Measurements from ENCODE around the gene UGT1A8. TPM values are rescaled to one million over a fixed set of nuclear protein-coding genes. Genes with fewer than 3 reads are reported as not detected.

UGT1A8 gene
- total and polyA plus RNA-seq, 9 of the 15 experiments (the other 6 are each of a cell fraction or from before 2014, with no cell fraction given): 0.04 TPM; not detected in 8

DNA sequence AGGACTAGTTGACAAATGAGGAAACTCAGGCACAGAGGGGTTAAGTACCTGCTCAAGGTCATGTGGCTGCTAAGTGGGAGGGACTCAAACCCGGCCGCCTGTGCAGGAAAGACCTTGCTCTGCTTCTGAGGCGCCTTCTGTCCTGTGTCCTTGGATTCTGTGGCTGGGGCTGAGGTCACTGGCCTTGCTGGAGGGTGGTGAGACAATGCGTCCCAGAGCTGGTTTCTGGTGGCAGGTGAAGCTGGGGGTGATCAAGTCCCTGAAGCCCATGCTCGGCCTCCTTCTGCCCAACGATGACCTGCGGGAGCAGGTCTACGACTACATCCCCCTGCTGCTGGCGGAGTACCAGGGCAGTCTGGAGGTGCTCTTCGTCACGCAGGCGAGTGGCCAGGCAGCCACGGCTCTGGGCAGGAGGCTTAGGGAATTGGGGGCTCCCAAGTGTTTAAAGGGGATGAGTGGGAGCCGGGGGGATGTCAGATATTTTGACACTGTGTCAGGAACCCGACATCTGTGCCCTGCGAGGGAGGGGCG lies 176.8 kb downstream of the UGT1A8 start:
- peaks cover 0 to 42% of the 10 kb centered on the region in 2 experiments; a peak in 2 of 5 replicates for H3K27me3 ChIP-seq (ENCODE audit: control insufficient read depth in 2 of 2, insufficient read depth in 2 of 2, low read length in 2 of 2)
- no peak overlapping the region for H3K9ac ChIP-seq (ENCODE audit: insufficient read depth in 1 of 2, low read depth in 2 of 2, low read length in 2 of 2)
- DNase-seq (ENCODE audit: extremely low read depth in 1 of 4, low spot score in 3 of 4): no peak
- 2% methylated on average over 13 of the region's 17 CpGs for WGBS (ENCODE audit: insufficient coverage, low coverage, missing lambda C conversion rate)
- H3K9me3 ChIP-seq (replicated peaks; ENCODE audit: control insufficient read depth, insufficient read depth, low read depth, low read length): no peaks in the 10 kb centered on the region
- no peaks in the 10 kb centered on the region for H3K36me3 ChIP-seq (ENCODE audit: control insufficient read depth, insufficient read depth, low read length)
- H3K4me1 ChIP-seq (replicated peaks in 1 of 2; ENCODE audit: control insufficient read depth in 2 of 2, insufficient read depth in 2 of 2, low read length in 2 of 2): no peaks in the 10 kb centered on the region; a peak in 1 of 5 replicates
- H3K4me2 ChIP-seq (ENCODE audit: insufficient read depth, low read length): no peak overlapping the region
- intact Hi-C loops (cut with micrococcal nuclease): no loop called here
- in situ Hi-C loops (cut with MboI): no loop called here
- no peak overlapping the region for H2AFZ ChIP-seq (ENCODE audit: low read depth, low read length)
- no peak overlapping the region for H3K27ac ChIP-seq (ENCODE audit: extremely low read depth, low read depth, low read length)
- H3K9me1 ChIP-seq (ENCODE audit: control insufficient read depth, insufficient read depth, low read length): no peaks in the 10 kb centered on the region
- H3K79me2 ChIP-seq (ENCODE audit: control insufficient read depth, insufficient read depth, low read length): no peaks in the 10 kb centered on the region
- POLR2A ChIA-PET: interaction anchor here (0.8 kb wide), 1 partner anchor 14 kb away, joined by 3 read pairs; no protein-coding TSS in a partner anchor
- FAIRE-seq: no peak
- TF ChIP-seq SMARCB1 (IDR thresholded peaks at IDR 0.05; ENCODE audit: insufficient read length, low read depth): no peak
- TF ChIP-seq ZNF766 (CRISPR knock-in tag; conservative IDR thresholded peaks at IDR 0.05): no peak
- no peak for TF ChIP-seq TAL1 (IDR thresholded peaks at IDR 0.05)
- TF ChIP-seq MEF2D (tag; conservative IDR thresholded peaks at IDR 0.05; ENCODE audit: low read depth): no peak
- no peak for TF ChIP-seq PRMT5 (CRISPR knock-in tag; IDR thresholded peaks at IDR 0.05)
- TF ChIP-seq ZNF143 (CRISPR knock-in tag; IDR thresholded peaks at IDR 0.05): no peak
- TF ChIP-seq SIN3B (IDR thresholded peaks at IDR 0.05; ENCODE audit: low read depth): no peak
- no peak for TF ChIP-seq LARP7 (IDR thresholded peaks at IDR 0.05)
- no peak for TF ChIP-seq POLR2AphosphoS2 (IDR thresholded peaks at IDR 0.05; ENCODE audit: low read length)
- no peak for TF ChIP-seq NFIX (CRISPR knock-in tag; IDR thresholded peaks at IDR 0.05; ENCODE audit: low read depth)
- TF ChIP-seq KDM4B (IDR thresholded peaks at IDR 0.05; ENCODE audit: borderline replicate concordance in 2 of 2, low read depth in 1 of 2): no peak
- no peak for TF ChIP-seq SMAD4 (CRISPR knock-in tag; conservative IDR thresholded peaks at IDR 0.05)
- TF ChIP-seq TGIF2 (CRISPR knock-in tag; IDR thresholded peaks at IDR 0.05): no peak
- TF ChIP-seq, protein P1, sequence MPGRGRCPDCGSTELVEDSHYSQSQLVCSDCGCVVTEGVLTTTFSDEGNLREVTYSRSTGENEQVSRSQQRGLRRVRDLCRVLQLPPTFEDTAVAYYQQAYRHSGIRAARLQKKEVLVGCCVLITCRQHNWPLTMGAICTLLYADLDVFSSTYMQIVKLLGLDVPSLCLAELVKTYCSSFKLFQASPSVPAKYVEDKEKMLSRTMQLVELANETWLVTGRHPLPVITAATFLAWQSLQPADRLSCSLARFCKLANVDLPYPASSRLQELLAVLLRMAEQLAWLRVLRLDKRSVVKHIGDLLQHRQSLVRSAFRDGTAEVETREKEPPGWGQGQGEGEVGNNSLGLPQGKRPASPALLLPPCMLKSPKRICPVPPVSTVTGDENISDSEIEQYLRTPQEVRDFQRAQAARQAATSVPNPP (IDR thresholded peaks at IDR 0.05; ENCODE audit: borderline replicate concordance, insufficient read depth, insufficient read length): no peak
- TF ChIP-seq SRF (CRISPR knock-in tag; IDR thresholded peaks at IDR 0.05): no peak
- TF ChIP-seq FOSL1 (tag; conservative IDR thresholded peaks at IDR 0.05): no peak
- no peak for TF ChIP-seq PYGO2 (tag; IDR thresholded peaks at IDR 0.05)
- TF ChIP-seq, protein P2, sequence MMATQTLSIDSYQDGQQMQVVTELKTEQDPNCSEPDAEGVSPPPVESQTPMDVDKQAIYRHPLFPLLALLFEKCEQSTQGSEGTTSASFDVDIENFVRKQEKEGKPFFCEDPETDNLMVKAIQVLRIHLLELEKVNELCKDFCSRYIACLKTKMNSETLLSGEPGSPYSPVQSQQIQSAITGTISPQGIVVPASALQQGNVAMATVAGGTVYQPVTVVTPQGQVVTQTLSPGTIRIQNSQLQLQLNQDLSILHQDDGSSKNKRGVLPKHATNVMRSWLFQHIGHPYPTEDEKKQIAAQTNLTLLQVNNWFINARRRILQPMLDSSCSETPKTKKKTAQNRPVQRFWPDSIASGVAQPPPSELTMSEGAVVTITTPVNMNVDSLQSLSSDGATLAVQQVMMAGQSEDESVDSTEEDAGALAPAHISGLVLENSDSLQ (IDR thresholded peaks at IDR 0.05): no peak
- TF ChIP-seq POLR3A (IDR thresholded peaks at IDR 0.05; ENCODE audit: borderline replicate concordance, extremely low read depth, insufficient read depth, insufficient read length): no peak
- no peak for TF ChIP-seq MTA1 (IDR thresholded peaks at IDR 0.05; ENCODE audit: borderline replicate concordance)
- BruUV-seq (replicated peaks): no TSS peak
- H3K4me3 ChIP-seq: no peak overlapping the region
- no peak for ATAC-seq
- CTCF ChIA-PET (ENCODE audit: low intra/inter-chr PET ratio): no interaction called here
- no peaks in the 10 kb centered on the region for H4K20me1 ChIP-seq (replicated peaks; ENCODE audit: control insufficient read depth, insufficient read depth, low read length)
